DMS153 treated with DMSO at 0.1 percent for 48 hours (cell line): ENCODE measurements around the gene PDE4D.
A peak's percentile ranks its signal among the peaks of the same experiment; 100 is the strongest.

Experiments used
- DNase-seq: peaks from one replicate; lab custom pipeline; 2025; ENCODE audit not compliant: unreplicated experiment; lab: John Stamatoyannopoulos, UW

Gene PDE4D

GRCh38 chr5:59037941-59038797 lies 855.4 kb downstream of the PDE4D start:
- no peak for DNase-seq

GRCh38 chr5:59037453-59037852 lies 856.1 kb downstream of the PDE4D start:
- DNase-seq = no peak

GRCh38 chr5:59037041-59037440 lies 856.5 kb downstream of the PDE4D start:
- no peak for DNase-seq

- DNase-seq = no peak
Measured at GRCh38 chr5:59036274-59036961, 857.1 kb downstream of the PDE4D start.

GRCh38 chr5:59035681-59036080 lies 857.8 kb downstream of the PDE4D start:
- DNase-seq = no peak

GRCh38 chr5:59034498-59035186 lies 858.9 kb downstream of the PDE4D start:
- peak; percentile 6 for DNase-seq

- DNase-seq = no peak
Measured at GRCh38 chr5:59027145-59027907, 866.2 kb downstream of the PDE4D start.

GRCh38 chr5:59025734-59026133 lies 867.8 kb downstream of the PDE4D start:
- DNase-seq = no peak

- DNase-seq = no peak
Measured at GRCh38 chr5:59021837-59022514, 871.5 kb downstream of the PDE4D start.

- DNase-seq = peak; percentile 80
Measured at GRCh38 chr5:59021286-59021673, 872.2 kb downstream of the PDE4D start.

GRCh38 chr5:59020611-59021285 lies 872.8 kb downstream of the PDE4D start:
- no peak for DNase-seq

- no peak for DNase-seq
Measured at GRCh38 chr5:59019078-59019477, 874.4 kb downstream of the PDE4D start.

GRCh38 chr5:59016925-59017324 lies 876.6 kb downstream of the PDE4D start:
- DNase-seq = no peak

GRCh38 chr5:59008816-59009473 lies 884.6 kb downstream of the PDE4D start:
- DNase-seq = no peak

- DNase-seq = no peak
Measured at GRCh38 chr5:59007460-59008063, 886.0 kb downstream of the PDE4D start.

- no peak for DNase-seq
Measured at GRCh38 chr5:59005934-59006701, 887.4 kb downstream of the PDE4D start.

GRCh38 chr5:59003641-59004040 lies 889.9 kb downstream of the PDE4D start:
- DNase-seq = no peak

- DNase-seq = no peak
Measured at GRCh38 chr5:59003124-59003523, 890.4 kb downstream of the PDE4D start.
